NCI-H1694 (cell line): ENCODE measurements around the gene ALDH1L2.
"Not testable (repeated sequence)": the region's sequence is repeated elsewhere in the genome, so short reads cannot be mapped to it uniquely, and the experiment has no call there.

ENCODE experiments used
- DNase-seq: peaks from one replicate; lab custom pipeline; 2025; lab: John Stamatoyannopoulos, UW

The ALDH1L2 gene

GRCh38 chr12:104985206-104985605 is 99.1 kb downstream of the ALDH1L2 start:
- no peak for DNase-seq

- DNase-seq: not testable (repeated sequence)
These were observed 106.6 kb downstream of the ALDH1L2 start for GRCh38 chr12:104977688-104978087.

GRCh38 chr12:104976703-104977102 is 107.6 kb downstream of the ALDH1L2 start:
- no peak for DNase-seq

- DNase-seq: no peak
These were observed 108.5 kb downstream of the ALDH1L2 start for GRCh38 chr12:104975587-104976343.

- DNase-seq: no peak
These were observed 109.5 kb downstream of the ALDH1L2 start for GRCh38 chr12:104974626-104975290.

GRCh38 chr12:104973250-104973649 is 111.0 kb downstream of the ALDH1L2 start:
- no peak for DNase-seq

GRCh38 chr12:104971306-104971705 is 113.0 kb downstream of the ALDH1L2 start:
- no peak for DNase-seq
